ENCODE results near the gene PAQR8. TPM values are rescaled to one million over a fixed set of nuclear protein-coding genes. Genes with fewer than 3 reads are reported as not detected.
"Not testable (repeated sequence)": the region's sequence is repeated elsewhere in the genome, so short reads cannot be mapped to it uniquely, and the experiment has no call there.

The PAQR8 gene
- total RNA-seq, 1 experiment from 2014 or later, result 8.7 TPM

DNA sequence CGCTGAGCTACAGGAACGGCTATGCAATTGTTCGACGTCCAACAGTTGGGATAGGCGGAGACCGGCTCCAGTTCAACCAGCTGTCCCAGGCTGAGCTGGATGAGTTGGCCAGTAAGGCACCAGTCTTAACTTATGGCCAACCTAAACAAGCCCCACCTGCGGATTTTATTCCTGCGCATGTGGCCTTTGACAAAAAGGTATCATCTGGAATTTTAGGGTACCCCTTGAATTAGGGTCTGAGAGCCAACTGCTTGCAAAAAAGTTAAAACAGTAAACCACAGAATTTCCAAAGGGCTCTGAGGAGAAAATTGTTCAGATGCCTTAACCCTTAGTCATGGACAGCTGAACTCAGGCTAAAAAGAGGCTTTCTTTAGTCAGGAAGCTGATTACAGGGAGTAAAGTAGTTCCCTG lies 62.0 kb downstream of the PAQR8 start:
- ChIA-PET POLR2A (no interaction called here), CTCF (interaction anchor here (0.5 kb wide), 1 partner anchor 116 kb away, joined by 4 read pairs; no protein-coding TSS in a partner anchor)
- TF ChIP-seq, protein P1, sequence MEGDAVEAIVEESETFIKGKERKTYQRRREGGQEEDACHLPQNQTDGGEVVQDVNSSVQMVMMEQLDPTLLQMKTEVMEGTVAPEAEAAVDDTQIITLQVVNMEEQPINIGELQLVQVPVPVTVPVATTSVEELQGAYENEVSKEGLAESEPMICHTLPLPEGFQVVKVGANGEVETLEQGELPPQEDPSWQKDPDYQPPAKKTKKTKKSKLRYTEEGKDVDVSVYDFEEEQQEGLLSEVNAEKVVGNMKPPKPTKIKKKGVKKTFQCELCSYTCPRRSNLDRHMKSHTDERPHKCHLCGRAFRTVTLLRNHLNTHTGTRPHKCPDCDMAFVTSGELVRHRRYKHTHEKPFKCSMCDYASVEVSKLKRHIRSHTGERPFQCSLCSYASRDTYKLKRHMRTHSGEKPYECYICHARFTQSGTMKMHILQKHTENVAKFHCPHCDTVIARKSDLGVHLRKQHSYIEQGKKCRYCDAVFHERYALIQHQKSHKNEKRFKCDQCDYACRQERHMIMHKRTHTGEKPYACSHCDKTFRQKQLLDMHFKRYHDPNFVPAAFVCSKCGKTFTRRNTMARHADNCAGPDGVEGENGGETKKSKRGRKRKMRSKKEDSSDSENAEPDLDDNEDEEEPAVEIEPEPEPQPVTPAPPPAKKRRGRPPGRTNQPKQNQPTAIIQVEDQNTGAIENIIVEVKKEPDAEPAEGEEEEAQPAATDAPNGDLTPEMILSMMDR (IDR thresholded peaks at IDR 0.05; ENCODE audit: insufficient read depth in 1 of 2, low read depth in 1 of 2, low read length in 1 of 2, severe bottlenecking in 1 of 2, unreplicated experiment in 1 of 2), result no peak
- no peak overlapping the region for H3K27ac Mint-ChIP-seq (ENCODE audit: unreplicated experiment)
- DNase-seq, result peak in 1 of 2 experiments; percentile 34
- H3K27me3 Mint-ChIP-seq (ENCODE audit: insufficient read depth, unreplicated experiment), result no peaks in the 10 kb centered on the region
- no peak overlapping the region for H3K4me3 ChIP-seq (ENCODE audit: low read depth, low read length)
- no peaks in the 10 kb centered on the region for H3K9me3 ChIP-seq
- no peaks in the 10 kb centered on the region for H3K9me3 Mint-ChIP-seq (ENCODE audit: unreplicated experiment)
- H3K4me1 Mint-ChIP-seq (ENCODE audit: low read depth, unreplicated experiment), result peaks cover 13% of the 10 kb centered on the region
- H3K36me3 ChIP-seq (ENCODE audit: control insufficient read depth, insufficient read depth, low read length), result no peaks in the 10 kb centered on the region
- intact Hi-C loops (cut with micrococcal nuclease; ENCODE audit: unreplicated experiment), result no loop called here
- H3K27me3 ChIP-seq (replicated peaks; ENCODE audit: control insufficient read depth, insufficient read depth, low read length), result no peaks in the 10 kb centered on the region
- H3K4me3 Mint-ChIP-seq (ENCODE audit: unreplicated experiment), result no peak overlapping the region
- no peaks in the 10 kb centered on the region for H3K36me3 Mint-ChIP-seq (ENCODE audit: insufficient read depth, unreplicated experiment)
- peaks cover 15% of the 10 kb centered on the region for H3K4me1 ChIP-seq
- no TSS peak for BruUV-seq (replicated peaks)

DNA sequence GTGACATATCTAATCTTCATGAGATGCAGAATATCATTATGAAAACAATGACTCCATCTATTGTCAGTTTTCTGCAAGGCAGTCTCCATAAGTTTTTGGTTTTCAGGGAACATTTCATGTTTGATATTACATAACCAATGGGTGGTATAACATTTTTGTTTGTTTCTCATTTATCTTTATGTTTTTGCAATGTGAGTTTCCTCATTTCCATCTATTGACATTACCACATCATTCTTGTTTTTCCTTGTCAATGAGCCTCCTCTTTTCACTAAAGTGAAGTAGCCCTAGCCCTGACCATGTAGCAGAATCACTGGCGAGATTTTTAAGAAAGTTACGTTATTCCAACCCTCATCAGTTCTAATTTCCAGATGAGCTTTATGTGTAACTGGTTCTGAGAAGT lies 62.6 kb downstream of the PAQR8 start:
- H3K36me3 ChIP-seq (ENCODE audit: control insufficient read depth, insufficient read depth, low read length), result no peaks in the 10 kb centered on the region
- H3K4me1 ChIP-seq, result peaks cover 11% of the 10 kb centered on the region
- no peaks in the 10 kb centered on the region for H3K9me3 Mint-ChIP-seq (ENCODE audit: unreplicated experiment)
- DNase-seq, result no peak
- no TSS peak for BruUV-seq (replicated peaks)
- H3K27ac Mint-ChIP-seq (ENCODE audit: unreplicated experiment), result no peak overlapping the region
- ChIA-PET CTCF (interaction anchor here (0.5 kb wide), 2 partner anchors 33 to 116 kb away, joined by 3 to 4 read pairs; no protein-coding TSS in a partner anchor), POLR2A (no interaction called here)
- H3K27me3 Mint-ChIP-seq (ENCODE audit: insufficient read depth, unreplicated experiment), result no peaks in the 10 kb centered on the region
- TF ChIP-seq, protein P1 (IDR thresholded peaks at IDR 0.05; ENCODE audit: insufficient read depth in 1 of 2, low read depth in 1 of 2, low read length in 1 of 2, severe bottlenecking in 1 of 2, unreplicated experiment in 1 of 2), result no peak
- no peaks in the 10 kb centered on the region for H3K27me3 ChIP-seq (replicated peaks; ENCODE audit: control insufficient read depth, insufficient read depth, low read length)
- peaks cover 8% of the 10 kb centered on the region for H3K4me1 Mint-ChIP-seq (ENCODE audit: low read depth, unreplicated experiment)
- no peaks in the 10 kb centered on the region for H3K9me3 ChIP-seq
- no peak overlapping the region for H3K4me3 Mint-ChIP-seq (ENCODE audit: unreplicated experiment)
- H3K36me3 Mint-ChIP-seq (ENCODE audit: insufficient read depth, unreplicated experiment), result no peaks in the 10 kb centered on the region
- H3K4me3 ChIP-seq (ENCODE audit: low read depth, low read length), result no peak overlapping the region
- intact Hi-C loops (cut with micrococcal nuclease; ENCODE audit: unreplicated experiment), result no loop called here

DNA sequence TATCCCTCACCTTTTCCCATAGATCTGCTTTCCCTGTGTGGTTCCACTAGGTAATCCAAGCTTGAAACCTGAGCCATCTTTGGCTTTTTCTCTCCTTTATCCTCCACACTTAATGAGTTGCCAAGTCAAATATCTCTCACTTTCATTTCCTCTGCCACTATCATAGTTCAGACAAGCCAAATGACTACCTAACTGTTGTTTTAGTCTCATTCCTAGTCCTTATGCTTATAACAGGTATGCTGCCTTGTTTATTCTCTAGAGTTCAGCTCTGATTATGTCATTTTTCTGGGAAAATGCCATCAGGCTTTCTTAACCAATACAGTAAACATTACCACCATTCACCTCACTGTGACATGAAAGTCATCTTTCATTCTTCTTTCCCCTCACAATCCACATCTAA lies 64.7 kb downstream of the PAQR8 start:
- BruUV-seq (replicated peaks), result no TSS peak
- Mint-ChIP-seq H3K9me3 (ENCODE audit: unreplicated experiment) (no peaks in the 10 kb centered on the region), H3K4me3 (ENCODE audit: unreplicated experiment) (no peak overlapping the region), H3K36me3 (ENCODE audit: insufficient read depth, unreplicated experiment) (no peaks in the 10 kb centered on the region), H3K27ac (ENCODE audit: unreplicated experiment) (no peak overlapping the region), H3K4me1 (ENCODE audit: low read depth, unreplicated experiment) (peaks cover 6% of the 10 kb centered on the region), H3K27me3 (ENCODE audit: insufficient read depth, unreplicated experiment) (no peaks in the 10 kb centered on the region)
- no peaks in the 10 kb centered on the region for H3K36me3 ChIP-seq (ENCODE audit: control insufficient read depth, insufficient read depth, low read length)
- TF ChIP-seq, protein P1 (IDR thresholded peaks at IDR 0.05; ENCODE audit: insufficient read depth in 1 of 2, low read depth in 1 of 2, low read length in 1 of 2, severe bottlenecking in 1 of 2, unreplicated experiment in 1 of 2), result no peak
- ChIA-PET CTCF (no interaction called here), POLR2A (interaction anchor here (0.7 kb wide), 1 partner anchor 272 kb away, joined by 3 read pairs; no protein-coding TSS in a partner anchor)
- H3K27me3 ChIP-seq (replicated peaks; ENCODE audit: control insufficient read depth, insufficient read depth, low read length), result no peaks in the 10 kb centered on the region
- intact Hi-C loops (cut with micrococcal nuclease; ENCODE audit: unreplicated experiment), result no loop called here
- peaks cover 11% of the 10 kb centered on the region for H3K4me1 ChIP-seq
- H3K9me3 ChIP-seq, result no peaks in the 10 kb centered on the region
- no peak for DNase-seq
- no peak overlapping the region for H3K4me3 ChIP-seq (ENCODE audit: low read depth, low read length)

DNA sequence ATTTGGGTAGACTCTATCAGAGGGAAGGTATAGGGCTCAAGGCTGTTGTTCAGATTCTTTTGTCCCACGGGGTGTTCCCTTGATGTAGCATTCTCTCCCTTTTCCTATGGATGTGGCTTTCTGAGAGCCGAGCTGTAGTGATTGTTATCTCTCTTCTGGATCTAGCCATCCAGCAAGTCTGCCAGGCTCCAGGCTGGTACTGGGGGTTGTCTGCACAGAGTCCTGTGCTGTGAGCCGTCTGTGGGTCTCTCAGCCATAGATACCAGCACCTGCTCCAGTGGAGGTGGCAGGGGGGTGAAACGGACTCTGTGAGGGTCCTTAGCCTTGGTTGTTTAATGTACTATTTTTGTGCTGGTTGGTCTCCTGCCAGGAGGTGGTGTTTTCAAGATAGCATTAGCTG lies 71.3 kb downstream of the PAQR8 start:
- CTCF ChIA-PET; H3K4me3 Mint-ChIP-seq (ENCODE audit: unreplicated experiment); H3K9me3 ChIP-seq; H3K4me1 Mint-ChIP-seq (ENCODE audit: low read depth, unreplicated experiment); H3K4me1 ChIP-seq; POLR2A ChIA-PET; H3K4me3 ChIP-seq (ENCODE audit: low read depth, low read length); BruUV-seq (replicated peaks); H3K27me3 ChIP-seq (replicated peaks; ENCODE audit: control insufficient read depth, insufficient read depth, low read length); H3K9me3 Mint-ChIP-seq (ENCODE audit: unreplicated experiment); intact Hi-C loops (cut with micrococcal nuclease; ENCODE audit: unreplicated experiment); H3K36me3 ChIP-seq (ENCODE audit: control insufficient read depth, insufficient read depth, low read length); H3K36me3 Mint-ChIP-seq (ENCODE audit: insufficient read depth, unreplicated experiment); H3K27me3 Mint-ChIP-seq (ENCODE audit: insufficient read depth, unreplicated experiment); H3K27ac Mint-ChIP-seq (ENCODE audit: unreplicated experiment); DNase-seq: not testable (repeated sequence)

All from Caco-2 (cell line).